ENCODE results near the gene CEP112. TPM values are rescaled to one million over a fixed set of nuclear protein-coding genes. Genes with fewer than 3 reads are reported as not detected.

CEP112 gene
- total RNA-seq, 1 experiment from 2014 or later = 9.5 TPM

- ATAC-seq (no peak), DNase-seq (ENCODE audit: low read depth, low spot score) (no peak)
- H3K36me3 ChIP-seq (ENCODE audit: control insufficient read depth, insufficient read depth, low read length) = no peaks in the 10 kb centered on the region
- CTCF ChIA-PET = no interaction called here
- no peaks in the 10 kb centered on the region for H3K9me3 ChIP-seq (ENCODE audit: control insufficient read depth, insufficient read depth, low read depth, low read length)
- no TSS peak for BruUV-seq (replicated peaks)
- TF ChIP-seq SIN3A (IDR thresholded peaks at IDR 0.05; ENCODE audit: borderline replicate concordance, insufficient read depth, low read depth, low read length) (no peak), CTCF (IDR thresholded peaks at IDR 0.05) (no peak), POLR2AphosphoS5 (IDR thresholded peaks at IDR 0.05; ENCODE audit: low read depth, low read length) (no peak), REST (IDR thresholded peaks at IDR 0.05; ENCODE audit: insufficient read depth in 1 of 2, low read depth in 2 of 2, low read length in 1 of 2) (no peak), TCF7L2 (IDR thresholded peaks at IDR 0.05; ENCODE audit: low read depth, low read length) (no peak)
- no peaks in the 10 kb centered on the region for H3K4me1 ChIP-seq (ENCODE audit: control insufficient read depth, insufficient read depth, low read length)
- POLR2A ChIA-PET = no interaction called here
- H3K27me3 ChIP-seq (ENCODE audit: control insufficient read depth, insufficient read depth, low read length) = no peaks in the 10 kb centered on the region
- H3K4me3 ChIP-seq (ENCODE audit: low read depth in 2 of 2, low read length in 2 of 2) = no peak overlapping the region
- in situ Hi-C loops (cut with HindIII; ENCODE audit: low pct_unique_long_range_greater_than_20kb, low sequenced_read_pairs) (no loop called here), intact Hi-C loops (cut with micrococcal nuclease; ENCODE audit: unreplicated experiment) (no loop called here)
- no peak overlapping the region for H3K27ac ChIP-seq (ENCODE audit: low read length)
Observed at GRCh38 chr17:66008680-66009079, 183.3 kb downstream of the CEP112 start.

GRCh38 chr17:66006654-66007053 is 185.3 kb downstream of the CEP112 start:
- no peaks in the 10 kb centered on the region for H3K27me3 ChIP-seq (ENCODE audit: control insufficient read depth, insufficient read depth, low read length)
- CTCF ChIA-PET = no interaction called here

More at GRCh38 chr17:66006654-66007053, 185.3 kb downstream of the CEP112 start:
- H3K27ac ChIP-seq (ENCODE audit: low read length) = no peak overlapping the region
- H3K36me3 ChIP-seq (ENCODE audit: control insufficient read depth, insufficient read depth, low read length) = no peaks in the 10 kb centered on the region
- ATAC-seq (no peak), DNase-seq (ENCODE audit: low read depth, low spot score) (no peak)
- in situ Hi-C loops (cut with HindIII; ENCODE audit: low pct_unique_long_range_greater_than_20kb, low sequenced_read_pairs) (no loop called here), intact Hi-C loops (cut with micrococcal nuclease; ENCODE audit: unreplicated experiment) (no loop called here)
- H3K9me3 ChIP-seq (ENCODE audit: control insufficient read depth, insufficient read depth, low read depth, low read length) = no peaks in the 10 kb centered on the region
- TF ChIP-seq SIN3A (IDR thresholded peaks at IDR 0.05; ENCODE audit: borderline replicate concordance, insufficient read depth, low read depth, low read length) (no peak), CTCF (IDR thresholded peaks at IDR 0.05) (no peak), TCF7L2 (IDR thresholded peaks at IDR 0.05; ENCODE audit: low read depth, low read length) (no peak), POLR2AphosphoS5 (IDR thresholded peaks at IDR 0.05; ENCODE audit: low read depth, low read length) (no peak), REST (IDR thresholded peaks at IDR 0.05; ENCODE audit: insufficient read depth in 1 of 2, low read depth in 2 of 2, low read length in 1 of 2) (no peak)
- no peak overlapping the region for H3K4me3 ChIP-seq (ENCODE audit: low read depth in 2 of 2, low read length in 2 of 2)
- no peaks in the 10 kb centered on the region for H3K4me1 ChIP-seq (ENCODE audit: control insufficient read depth, insufficient read depth, low read length)
- POLR2A ChIA-PET = no interaction called here
- no TSS peak for BruUV-seq (replicated peaks)
